ENCODE data around the gene SNTA1. TPM values are rescaled to one million over a fixed set of nuclear protein-coding genes. Genes with fewer than 3 reads are reported as not detected.

The SNTA1 gene
- total and polyA plus RNA-seq, 10 donors: 2.4 to 8.7 (median 4.4) TPM

- no peak for TF ChIP-seq POLR2AphosphoS5 (IDR thresholded peaks at IDR 0.05)
- WGBS, 5 donors: 79 to 90% (median 88%) methylated on average over 7 of the region's 7 CpGs
- intact Hi-C loops (cut with DNase I; ENCODE audit: low total_unique reads): no loop called here
Observed at GRCh38 chr20:33472868-33473435, 29.4 kb upstream of the SNTA1 start.

GRCh38 chr20:33470866-33471265 is 27.3 kb upstream of the SNTA1 start:
- Histone ChIP-seq H3K27ac (no peak overlapping the region), H3K9me3 (no peaks in the 10 kb centered on the region), H3K36me3 (no peaks in the 10 kb centered on the region), H3K4me3 (no peak overlapping the region), H3K27me3 (replicated peaks in 1 of 7) (no peaks in the 10 kb centered on the region), H3K4me1 (peaks cover 0 to 20% (median 2%) of the 10 kb centered on the region in 6 donors)
- TF ChIP-seq POLR2A (IDR thresholded peaks at IDR 0.05): no peak
- no peak for TF ChIP-seq CTCF (IDR thresholded peaks at IDR 0.05 in 8 of 11, conservative IDR thresholded peaks at IDR 0.05 in 3 of 11)
- no peak for TF ChIP-seq POLR2AphosphoS5 (IDR thresholded peaks at IDR 0.05)
- intact Hi-C loops (cut with DNase I; ENCODE audit: low total_unique reads): no loop called here
- no peak for DNase-seq
- WGBS, 5 donors: 83 to 93% (median 91%) methylated on average over 3 of the region's 3 CpGs

More at GRCh38 chr20:33472868-33473435, 29.4 kb upstream of the SNTA1 start:
- H3K36me3 ChIP-seq: no peaks in the 10 kb centered on the region
- no peak overlapping the region for H3K4me3 ChIP-seq
- DNase-seq: no peak
- no peak overlapping the region for H3K27ac ChIP-seq
- H3K27me3 ChIP-seq (replicated peaks in 1 of 7): no peaks in the 10 kb centered on the region
- peaks cover 0 to 15% (median 6%) of the 10 kb centered on the region in 6 donors for H3K4me1 ChIP-seq
- H3K9me3 ChIP-seq: no peaks in the 10 kb centered on the region

- TF ChIP-seq POLR2AphosphoS5 (IDR thresholded peaks at IDR 0.05) (no peak), CTCF (IDR thresholded peaks at IDR 0.05 in 8 of 11, conservative IDR thresholded peaks at IDR 0.05 in 3 of 11) (no peak), POLR2A (IDR thresholded peaks at IDR 0.05) (no peak)
- Histone ChIP-seq H3K27me3 (replicated peaks in 1 of 7) (no peaks in the 10 kb centered on the region), H3K36me3 (no peaks in the 10 kb centered on the region), H3K4me1 (peaks cover 0 to 20% (median 4%) of the 10 kb centered on the region in 6 donors), H3K27ac (no peak overlapping the region), H3K9me3 (no peaks in the 10 kb centered on the region), H3K4me3 (no peak overlapping the region)
- intact Hi-C loops (cut with DNase I; ENCODE audit: low total_unique reads): no loop called here
- no peak for DNase-seq
- WGBS, 5 donors: 64 to 81% (median 70%) methylated on average over 4 of the region's 4 CpGs
Observed at GRCh38 chr20:33470457-33470856, 26.9 kb upstream of the SNTA1 start.

GRCh38 chr20:33466303-33466646 is 22.7 kb upstream of the SNTA1 start:
- TF ChIP-seq POLR2A (IDR thresholded peaks at IDR 0.05) (no peak), POLR2AphosphoS5 (IDR thresholded peaks at IDR 0.05) (no peak), CTCF (IDR thresholded peaks at IDR 0.05 in 8 of 11, conservative IDR thresholded peaks at IDR 0.05 in 3 of 11) (no peak)
- no peaks in the 10 kb centered on the region for H3K9me3 ChIP-seq
- no peaks in the 10 kb centered on the region for H3K27me3 ChIP-seq (replicated peaks in 1 of 7)
- intact Hi-C loops (cut with DNase I; ENCODE audit: low total_unique reads): no loop called here
- H3K4me3 ChIP-seq: no peak overlapping the region
- 40 to 75% (median 53%) methylated on average over 3 of the region's 3 CpGs for WGBS, 5 donors
- no peak for DNase-seq
- peak overlapping the region in 4 of 8 donors; percentile 6 to 52 (median 28) for H3K27ac ChIP-seq
- H3K36me3 ChIP-seq: no peaks in the 10 kb centered on the region
- H3K4me1 ChIP-seq: peaks cover 0 to 38% (median 7%) of the 10 kb centered on the region in 6 donors

Data from spleen (tissue), 11 donors.